Effector CD8-positive, alpha-beta T cell (primary cell): ENCODE results near the gene SERTAD1.
"Not testable (repeated sequence)": the region's sequence is repeated elsewhere in the genome, so short reads cannot be mapped to it uniquely, and the experiment has no call there.

ENCODE experiments used
- DNase-seq: peaks from one replicate; lab custom pipeline; 2025; lab: John Stamatoyannopoulos, UW
- total RNA-seq, 4 experiments: gene quantifications; one replicate each; lab custom pipeline; 2026; lab: John Stamatoyannopoulos, UW

The SERTAD1 gene
- 20.3 to 67.2 (median 41.3) reads per million in 4 experiments for total RNA-seq

GRCh38 chr19:40425450-40426287 is at the start of gene SERTAD1:
Gene SERTAD1, minus strand, starts transcription at chr19:40425992. Its CDS starts 2,446 bp downstream, at chr19:40423546.
- peak; percentile 100 for DNase-seq

GRCh38 chr19:40474737-40475136 is 48.9 kb upstream of the SERTAD1 start:
- no peak for DNase-seq

GRCh38 chr19:40472516-40472915 is 46.7 kb upstream of the SERTAD1 start:
- DNase-seq: no peak

- DNase-seq: no peak
Observed at GRCh38 chr19:40471111-40471510, 45.3 kb upstream of the SERTAD1 start.

- DNase-seq: no peak
Observed at GRCh38 chr19:40469011-40469410, 43.2 kb upstream of the SERTAD1 start.

- DNase-seq: no peak
Observed at GRCh38 chr19:40466985-40467734, 41.4 kb upstream of the SERTAD1 start, which contains the start of gene SPTBN4. Gene SPTBN4, plus strand, starts transcription at chr19:40467001. Its CDS starts 5,621 bp downstream, at chr19:40472622.

GRCh38 chr19:40466219-40466984 is 40.6 kb upstream of the SERTAD1 start:
- DNase-seq: peak; percentile 56

- peak; percentile 99 for DNase-seq
Observed at GRCh38 chr19:40465557-40466218, 39.9 kb upstream of the SERTAD1 start, which contains the start of gene BLVRB. Gene BLVRB, minus strand, starts transcription at chr19:40465745. Its CDS starts 57 bp downstream, at chr19:40465688.

- no peak for DNase-seq
Observed at GRCh38 chr19:40465025-40465556, 39.3 kb upstream of the SERTAD1 start.

- peak; percentile 63 for DNase-seq
Observed at GRCh38 chr19:40464059-40465024, 38.5 kb upstream of the SERTAD1 start.

GRCh38 chr19:40463587-40464037 is 37.8 kb upstream of the SERTAD1 start:
- DNase-seq: not testable (repeated sequence)

GRCh38 chr19:40461669-40462221 is 36.0 kb upstream of the SERTAD1 start:
- DNase-seq: no peak

- no peak for DNase-seq
Observed at GRCh38 chr19:40460185-40460584, 34.4 kb upstream of the SERTAD1 start.

GRCh38 chr19:40458597-40458974 is 32.8 kb upstream of the SERTAD1 start:
- no peak for DNase-seq

GRCh38 chr19:40457953-40458596 is 32.3 kb upstream of the SERTAD1 start:
- DNase-seq: no peak

- DNase-seq: no peak
Observed at GRCh38 chr19:40457048-40457447, 31.3 kb upstream of the SERTAD1 start.

- DNase-seq: not testable (repeated sequence)
Observed at GRCh38 chr19:40453943-40454342, 28.2 kb upstream of the SERTAD1 start.

GRCh38 chr19:40453151-40453735 is 27.5 kb upstream of the SERTAD1 start:
- DNase-seq: no peak

- no peak for DNase-seq
Observed at GRCh38 chr19:40452016-40452415, 26.2 kb upstream of the SERTAD1 start.
